ENCODE results near the gene FGFRL1. TPM values are rescaled to one million over a fixed set of nuclear protein-coding genes. Genes with fewer than 3 reads are reported as not detected.

FGFRL1 gene
- polyA plus RNA-seq, 2 of the 4 experiments (the other 2 are of a cell fraction) = 4.7 to 11.2 TPM

DNA sequence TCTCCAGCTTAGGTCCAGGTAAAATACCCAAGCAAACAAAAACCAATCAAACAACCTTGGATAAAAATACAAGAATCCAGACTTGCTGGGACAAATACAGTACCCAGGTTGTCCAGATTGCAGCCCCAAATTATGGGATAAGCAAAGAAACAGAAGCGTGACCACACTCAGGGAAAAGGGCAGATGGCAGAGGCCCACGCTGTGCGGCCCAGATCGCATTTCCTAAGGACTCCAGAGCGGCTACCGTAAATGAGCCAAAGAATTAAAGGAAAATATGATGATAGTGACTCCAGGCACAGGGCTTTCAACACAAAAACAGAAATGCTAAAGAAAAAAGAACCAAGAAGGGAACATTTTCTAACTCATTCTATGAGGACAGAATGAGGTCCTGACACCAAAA lies 50.3 kb downstream of the FGFRL1 start:
- H3K4me3 ChIP-seq = no peak overlapping the region
- no peak overlapping the region for H3K4me2 ChIP-seq
- ATAC-seq (no peak), FAIRE-seq (no peak), DNase-seq (ENCODE audit: low read depth in 1 of 2, low spot score in 1 of 2) (no peak)
- no peak overlapping the region for H3K27ac ChIP-seq
- TF ChIP-seq FOSB (CRISPR knock-in tag; IDR thresholded peaks at IDR 0.05) (no peak), SREBF2 (IDR thresholded peaks at IDR 0.05) (no peak), RARB (CRISPR knock-in tag; IDR thresholded peaks at IDR 0.05) (no peak), BCL3 (IDR thresholded peaks at IDR 0.05) (no peak), EP300 (IDR thresholded peaks at IDR 0.05) (no peak), TP53 (CRISPR knock-in tag; IDR thresholded peaks at IDR 0.05) (no peak), RNF2 (IDR thresholded peaks at IDR 0.05; ENCODE audit: borderline replicate concordance, low read depth) (no peak), NR3C1 (IDR thresholded peaks at IDR 0.05) (no peak)
- TF ChIP-seq, protein P1, sequence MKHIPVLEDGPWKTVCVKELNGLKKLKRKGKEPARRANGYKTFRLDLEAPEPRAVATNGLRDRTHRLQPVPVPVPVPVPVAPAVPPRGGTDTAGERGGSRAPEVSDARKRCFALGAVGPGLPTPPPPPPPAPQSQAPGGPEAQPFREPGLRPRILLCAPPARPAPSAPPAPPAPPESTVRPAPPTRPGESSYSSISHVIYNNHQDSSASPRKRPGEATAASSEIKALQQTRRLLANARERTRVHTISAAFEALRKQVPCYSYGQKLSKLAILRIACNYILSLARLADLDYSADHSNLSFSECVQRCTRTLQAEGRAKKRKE (CRISPR knock-in tag; IDR thresholded peaks at IDR 0.05; ENCODE audit: low read depth) = no peak
- TF ChIP-seq, protein P2, sequence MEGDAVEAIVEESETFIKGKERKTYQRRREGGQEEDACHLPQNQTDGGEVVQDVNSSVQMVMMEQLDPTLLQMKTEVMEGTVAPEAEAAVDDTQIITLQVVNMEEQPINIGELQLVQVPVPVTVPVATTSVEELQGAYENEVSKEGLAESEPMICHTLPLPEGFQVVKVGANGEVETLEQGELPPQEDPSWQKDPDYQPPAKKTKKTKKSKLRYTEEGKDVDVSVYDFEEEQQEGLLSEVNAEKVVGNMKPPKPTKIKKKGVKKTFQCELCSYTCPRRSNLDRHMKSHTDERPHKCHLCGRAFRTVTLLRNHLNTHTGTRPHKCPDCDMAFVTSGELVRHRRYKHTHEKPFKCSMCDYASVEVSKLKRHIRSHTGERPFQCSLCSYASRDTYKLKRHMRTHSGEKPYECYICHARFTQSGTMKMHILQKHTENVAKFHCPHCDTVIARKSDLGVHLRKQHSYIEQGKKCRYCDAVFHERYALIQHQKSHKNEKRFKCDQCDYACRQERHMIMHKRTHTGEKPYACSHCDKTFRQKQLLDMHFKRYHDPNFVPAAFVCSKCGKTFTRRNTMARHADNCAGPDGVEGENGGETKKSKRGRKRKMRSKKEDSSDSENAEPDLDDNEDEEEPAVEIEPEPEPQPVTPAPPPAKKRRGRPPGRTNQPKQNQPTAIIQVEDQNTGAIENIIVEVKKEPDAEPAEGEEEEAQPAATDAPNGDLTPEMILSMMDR (IDR thresholded peaks at IDR 0.05) = no peak
- WGBS (ENCODE audit: missing lambda C conversion rate) = 91% methylated on average over 6 of the region's 6 CpGs
- H3K4me1 ChIP-seq = no peaks in the 10 kb centered on the region
- CTCF ChIA-PET = no interaction called here
- POLR2A ChIA-PET = no interaction called here
- H3K9me3 ChIP-seq = no peaks in the 10 kb centered on the region

GRCh38 chr4:1062419-1062818 lies 51.0 kb downstream of the FGFRL1 start:
- no peak overlapping the region for H3K27ac ChIP-seq
- TF ChIP-seq MYC (IDR thresholded peaks at IDR 0.05; ENCODE audit: borderline replicate concordance, low read length) (no peak), RFX5 (IDR thresholded peaks at IDR 0.05) (no peak), ZSCAN20 (CRISPR knock-in tag; IDR thresholded peaks at IDR 0.05) (no peak), MAFK (IDR thresholded peaks at IDR 0.05; ENCODE audit: partially characterized antibody) (no peak), CEBPB (IDR thresholded peaks at IDR 0.05) (no peak), RCOR1 (IDR thresholded peaks at IDR 0.05; ENCODE audit: low read depth, low read length) (no peak), HOXB13 (CRISPR knock-in tag; IDR thresholded peaks at IDR 0.05; ENCODE audit: low read depth) (no peak), NFE2L2 (conservative IDR thresholded peaks at IDR 0.05; ENCODE audit: low read length) (no peak), HOXA7 (CRISPR knock-in tag; IDR thresholded peaks at IDR 0.05) (no peak), HEYL (CRISPR knock-in tag; IDR thresholded peaks at IDR 0.05) (no peak), ZC3H11A (IDR thresholded peaks at IDR 0.05) (no peak)
- TF ChIP-seq, protein P3, sequence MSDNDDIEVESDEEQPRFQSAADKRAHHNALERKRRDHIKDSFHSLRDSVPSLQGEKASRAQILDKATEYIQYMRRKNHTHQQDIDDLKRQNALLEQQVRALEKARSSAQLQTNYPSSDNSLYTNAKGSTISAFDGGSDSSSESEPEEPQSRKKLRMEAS (IDR thresholded peaks at IDR 0.05) = no peak
- H3K4me2 ChIP-seq = no peak overlapping the region
- H3K9me3 ChIP-seq = no peaks in the 10 kb centered on the region
- ChIA-PET CTCF (no interaction called here), POLR2A (no interaction called here)
- H3K4me1 ChIP-seq = no peaks in the 10 kb centered on the region
- H3K4me3 ChIP-seq = no peak overlapping the region
- FAIRE-seq (no peak), ATAC-seq (no peak), DNase-seq (ENCODE audit: low read depth in 1 of 2, low spot score in 1 of 2) (no peak)
- WGBS (ENCODE audit: missing lambda C conversion rate) = 54% methylated on average over 7 of the region's 7 CpGs

DNA sequence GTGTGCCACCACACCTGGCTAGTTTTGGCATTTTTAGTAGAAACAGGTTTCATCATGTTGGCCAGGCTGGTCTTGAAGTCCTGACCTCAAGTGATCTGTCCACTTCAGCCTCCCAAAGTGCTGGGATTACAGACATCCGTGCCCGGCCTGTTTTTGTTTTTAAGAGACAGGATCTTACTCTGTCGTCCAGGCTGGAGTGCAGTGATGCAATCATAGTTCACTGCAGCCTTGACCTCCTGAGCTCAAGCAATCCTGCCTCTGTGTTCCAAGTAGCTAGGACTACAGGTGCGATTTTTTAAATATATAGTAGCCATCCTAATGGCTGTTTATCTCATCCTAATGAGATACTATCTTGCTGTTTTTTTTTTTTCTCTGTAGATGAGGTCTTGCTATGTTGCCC lies 54.3 kb downstream of the FGFRL1 start:
- no peak overlapping the region for H3K4me2 ChIP-seq
- 21% methylated on average over 4 of the region's 4 CpGs for WGBS (ENCODE audit: missing lambda C conversion rate)
- no peaks in the 10 kb centered on the region for H3K9me3 ChIP-seq
- CTCF ChIA-PET = no interaction called here
- FAIRE-seq = no peak
- DNase-seq (ENCODE audit: low read depth in 1 of 2, low spot score in 1 of 2) = no peak
- H3K4me3 ChIP-seq = no peak overlapping the region
- no peaks in the 10 kb centered on the region for H3K4me1 ChIP-seq
- no peak overlapping the region for H3K27ac ChIP-seq
- TF ChIP-seq, protein P4, sequence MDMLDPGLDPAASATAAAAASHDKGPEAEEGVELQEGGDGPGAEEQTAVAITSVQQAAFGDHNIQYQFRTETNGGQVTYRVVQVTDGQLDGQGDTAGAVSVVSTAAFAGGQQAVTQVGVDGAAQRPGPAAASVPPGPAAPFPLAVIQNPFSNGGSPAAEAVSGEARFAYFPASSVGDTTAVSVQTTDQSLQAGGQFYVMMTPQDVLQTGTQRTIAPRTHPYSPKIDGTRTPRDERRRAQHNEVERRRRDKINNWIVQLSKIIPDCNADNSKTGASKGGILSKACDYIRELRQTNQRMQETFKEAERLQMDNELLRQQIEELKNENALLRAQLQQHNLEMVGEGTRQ (IDR thresholded peaks at IDR 0.05) = no peak
- TF ChIP-seq FOXS1 (CRISPR knock-in tag; IDR thresholded peaks at IDR 0.05) (no peak), POLR2A (IDR thresholded peaks at IDR 0.05; ENCODE audit: low read length) (no peak), HEYL (CRISPR knock-in tag; IDR thresholded peaks at IDR 0.05) (no peak), RFX5 (IDR thresholded peaks at IDR 0.05) (no peak), NFE2L2 (conservative IDR thresholded peaks at IDR 0.05; ENCODE audit: low read length) (no peak), RARB (CRISPR knock-in tag; IDR thresholded peaks at IDR 0.05) (no peak), FOSB (CRISPR knock-in tag; IDR thresholded peaks at IDR 0.05) (no peak), JUNB (IDR thresholded peaks at IDR 0.05) (no peak), BHLHE40 (IDR thresholded peaks at IDR 0.05; ENCODE audit: low read depth, low read length) (no peak), CHD2 (IDR thresholded peaks at IDR 0.05; ENCODE audit: low read length, partially characterized antibody) (no peak), PHF8 (IDR thresholded peaks at IDR 0.05; ENCODE audit: borderline replicate concordance, low read depth) (no peak), ZSCAN20 (CRISPR knock-in tag; IDR thresholded peaks at IDR 0.05) (no peak), HES2 (IDR thresholded peaks at IDR 0.05) (no peak)
- TF ChIP-seq, protein P5, sequence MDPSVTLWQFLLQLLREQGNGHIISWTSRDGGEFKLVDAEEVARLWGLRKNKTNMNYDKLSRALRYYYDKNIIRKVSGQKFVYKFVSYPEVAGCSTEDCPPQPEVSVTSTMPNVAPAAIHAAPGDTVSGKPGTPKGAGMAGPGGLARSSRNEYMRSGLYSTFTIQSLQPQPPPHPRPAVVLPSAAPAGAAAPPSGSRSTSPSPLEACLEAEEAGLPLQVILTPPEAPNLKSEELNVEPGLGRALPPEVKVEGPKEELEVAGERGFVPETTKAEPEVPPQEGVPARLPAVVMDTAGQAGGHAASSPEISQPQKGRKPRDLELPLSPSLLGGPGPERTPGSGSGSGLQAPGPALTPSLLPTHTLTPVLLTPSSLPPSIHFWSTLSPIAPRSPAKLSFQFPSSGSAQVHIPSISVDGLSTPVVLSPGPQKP (IDR thresholded peaks at IDR 0.05; ENCODE audit: low read depth, low read length) = no peak
- POLR2A ChIA-PET = no interaction called here
- ATAC-seq = no peak
